ENCODE results near the gene CEP57L1. TPM values are rescaled to one million over a fixed set of nuclear protein-coding genes. Genes with fewer than 3 reads are reported as not detected.
"Not testable (repeated sequence)": the region's sequence is repeated elsewhere in the genome, so short reads cannot be mapped to it uniquely, and the experiment has no call there.

CEP57L1 gene
- total RNA-seq, 1 donor from 2014 or later = 7.3 TPM

- no peak for ATAC-seq
- intact Hi-C loops (cut with micrococcal nuclease) = no loop called here
- DNase-seq = no peak
Observed at GRCh38 chr6:109071125-109071917, 24.0 kb upstream of the CEP57L1 start.

DNA sequence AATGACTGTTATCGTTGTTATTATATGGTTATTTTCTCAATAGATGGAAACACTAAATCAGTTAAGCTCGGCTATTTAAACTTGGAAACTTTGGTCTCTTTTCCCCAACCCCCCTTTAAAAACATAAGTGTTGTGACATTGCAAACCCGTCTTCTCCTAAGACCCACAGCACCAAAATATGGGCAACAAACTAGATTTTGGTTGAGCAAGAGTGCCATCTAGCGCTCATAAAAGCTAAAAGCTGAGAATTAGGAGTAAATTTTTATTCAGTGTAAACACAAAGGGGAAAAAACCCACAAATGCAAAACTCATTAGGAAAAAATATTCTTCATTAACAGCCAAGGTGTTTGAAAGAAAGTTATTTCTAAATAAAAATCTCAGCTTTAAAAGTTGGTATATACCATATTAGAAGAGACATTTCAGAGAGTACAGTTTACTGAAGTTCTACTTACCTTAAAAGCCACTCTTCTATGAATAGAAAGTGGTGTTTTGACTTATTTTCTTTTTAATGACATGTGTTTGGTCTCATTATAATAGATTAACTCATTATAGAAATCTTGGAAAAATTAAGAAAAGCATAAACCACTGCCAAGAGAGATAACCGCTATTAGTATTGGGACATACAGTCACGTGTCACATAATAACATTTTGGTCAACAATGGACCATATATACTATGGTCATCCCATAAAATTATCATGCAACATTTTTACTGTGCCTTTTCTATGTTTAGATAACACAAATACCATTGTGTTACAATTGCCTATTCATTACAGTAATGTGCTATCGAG lies 21.8 kb upstream of the CEP57L1 start:
- ATAC-seq (peak; percentile 60), DNase-seq (no peak)
- intact Hi-C loops (cut with micrococcal nuclease) = no loop called here

GRCh38 chr6:109074133-109074415 lies 21.2 kb upstream of the CEP57L1 start:
- ATAC-seq = no peak
- intact Hi-C loops (cut with micrococcal nuclease) = no loop called here

GRCh38 chr6:109075934-109076333 lies 19.4 kb upstream of the CEP57L1 start:
- no peak for ATAC-seq
- intact Hi-C loops (cut with micrococcal nuclease) = loop anchor here (5.0 kb wide), 1 partner anchor 519 kb away; no protein-coding TSS in a partner anchor
- no peak for DNase-seq

More at GRCh38 chr6:109074133-109074415, 21.2 kb upstream of the CEP57L1 start:
- DNase-seq = no peak

GRCh38 chr6:109076377-109076776 lies 18.9 kb upstream of the CEP57L1 start:
- ATAC-seq = no peak
- intact Hi-C loops (cut with micrococcal nuclease) = loop anchor here (5.0 kb wide), 1 partner anchor 519 kb away; no protein-coding TSS in a partner anchor
- DNase-seq = no peak

DNA sequence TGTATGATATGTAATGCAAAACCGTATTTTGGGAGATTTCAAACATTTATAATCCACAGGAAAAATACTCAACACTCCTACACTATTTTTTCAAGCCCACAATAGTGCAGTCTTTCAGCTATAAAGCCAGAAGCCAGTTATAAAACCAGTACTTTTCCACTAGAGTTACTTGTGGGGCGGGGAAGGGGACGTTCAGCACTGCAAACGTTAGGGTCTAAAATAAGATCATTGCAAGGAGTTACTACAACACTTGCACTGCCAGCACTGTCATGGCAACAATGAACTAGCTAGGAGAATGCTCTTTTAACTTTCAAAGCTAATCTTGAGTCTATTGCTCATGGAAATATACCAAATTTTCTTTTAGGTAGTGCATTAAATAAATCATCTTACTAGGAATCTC lies 15.3 kb upstream of the CEP57L1 start:
- DNase-seq (peak; percentile 55), ATAC-seq (peak; percentile 84)
- intact Hi-C loops (cut with micrococcal nuclease) = loop anchor here (5.0 kb wide), 1 partner anchor 523 kb away; no protein-coding TSS in a partner anchor

GRCh38 chr6:109081026-109081425 lies 14.3 kb upstream of the CEP57L1 start:
- ATAC-seq (no peak), DNase-seq (no peak)
- intact Hi-C loops (cut with micrococcal nuclease) = no loop called here

- ATAC-seq = no peak
Observed at GRCh38 chr6:109081516-109082187, 13.7 kb upstream of the CEP57L1 start.

DNA sequence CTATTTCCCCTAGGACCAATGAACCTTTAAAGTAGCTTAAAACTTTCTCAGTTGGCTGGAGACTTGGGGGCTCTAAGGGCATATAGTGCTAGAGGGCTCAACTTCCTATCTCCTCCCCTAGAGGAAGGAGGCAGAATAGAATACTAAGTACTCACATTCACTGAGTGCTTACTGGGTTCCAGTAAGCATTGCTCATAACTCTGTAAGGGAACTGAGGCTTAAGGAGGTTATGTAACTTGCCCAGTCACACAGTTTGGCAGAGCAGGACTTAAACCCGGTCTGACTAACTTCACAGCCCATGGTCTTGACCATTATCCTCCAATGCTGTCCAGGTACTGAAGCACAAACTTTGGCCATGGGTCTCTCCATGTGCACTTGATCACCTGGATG lies 13.1 kb upstream of the CEP57L1 start:
- DNase-seq (no peak), ATAC-seq (peak; percentile 20)
- intact Hi-C loops (cut with micrococcal nuclease) = no loop called here

More at GRCh38 chr6:109081516-109082187, 13.7 kb upstream of the CEP57L1 start:
- DNase-seq = no peak
- intact Hi-C loops (cut with micrococcal nuclease) = no loop called here

GRCh38 chr6:109083657-109084056 lies 11.7 kb upstream of the CEP57L1 start:
- intact Hi-C loops (cut with micrococcal nuclease) = no loop called here
- ATAC-seq (peak; percentile 58), DNase-seq (no peak)

DNA sequence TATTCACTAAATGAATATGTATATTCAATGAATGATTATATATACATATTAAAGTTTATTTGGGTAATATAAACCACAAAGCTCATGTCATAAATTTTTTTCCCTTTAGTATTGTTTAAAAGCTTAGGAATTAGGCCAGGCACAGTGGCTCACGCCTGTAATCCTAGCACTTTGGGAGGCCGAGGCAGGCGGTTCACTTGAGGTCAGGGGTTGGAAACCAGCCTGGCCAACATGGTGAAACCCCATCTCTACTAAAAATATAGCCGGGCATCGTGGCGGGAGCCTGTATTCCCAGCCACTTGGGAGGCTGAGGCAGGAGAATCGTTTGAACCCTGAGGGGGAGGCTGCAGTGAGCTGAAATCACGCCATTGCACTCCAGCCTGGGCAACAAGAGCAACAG lies 11.2 kb upstream of the CEP57L1 start:
- ATAC-seq; intact Hi-C loops (cut with micrococcal nuclease); DNase-seq: not testable (repeated sequence)

DNA sequence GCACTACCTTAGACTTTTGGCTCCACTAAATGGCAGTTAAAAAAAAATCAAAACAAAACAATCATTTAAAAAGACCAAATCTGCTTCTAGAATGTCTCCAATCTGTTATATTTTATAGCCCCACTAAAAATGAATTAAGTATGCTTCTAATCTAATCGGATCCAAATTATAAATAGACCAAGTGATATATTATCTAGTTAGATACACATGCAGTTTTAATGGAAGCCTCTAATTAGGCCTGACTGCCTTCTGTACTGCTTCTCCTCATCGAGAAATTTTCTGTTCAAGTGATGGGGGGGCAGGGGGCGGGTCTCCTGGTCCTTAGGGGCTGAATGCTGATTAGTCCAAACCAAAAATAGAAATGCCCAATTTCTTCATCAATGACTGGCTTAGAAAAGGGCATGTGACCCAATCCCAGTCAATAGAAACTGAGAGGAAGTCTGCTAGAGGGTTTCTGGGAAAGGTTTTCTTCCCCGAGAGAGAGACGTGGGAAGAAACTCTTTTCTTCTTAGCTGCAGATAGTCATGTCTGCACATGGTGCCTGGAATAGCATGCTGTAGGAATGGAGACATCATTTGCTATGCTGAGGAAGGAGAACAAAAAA lies 7.5 kb upstream of the CEP57L1 start:
- ATAC-seq = peak; percentile 8

GRCh38 chr6:109088995-109089394 lies 6.3 kb upstream of the CEP57L1 start:
- no peak for DNase-seq
- no peak for ATAC-seq
- intact Hi-C loops (cut with micrococcal nuclease) = no loop called here

More for the DNA sequence above, 7.5 kb upstream of the CEP57L1 start:
- no peak for DNase-seq
- intact Hi-C loops (cut with micrococcal nuclease) = no loop called here

DNA sequence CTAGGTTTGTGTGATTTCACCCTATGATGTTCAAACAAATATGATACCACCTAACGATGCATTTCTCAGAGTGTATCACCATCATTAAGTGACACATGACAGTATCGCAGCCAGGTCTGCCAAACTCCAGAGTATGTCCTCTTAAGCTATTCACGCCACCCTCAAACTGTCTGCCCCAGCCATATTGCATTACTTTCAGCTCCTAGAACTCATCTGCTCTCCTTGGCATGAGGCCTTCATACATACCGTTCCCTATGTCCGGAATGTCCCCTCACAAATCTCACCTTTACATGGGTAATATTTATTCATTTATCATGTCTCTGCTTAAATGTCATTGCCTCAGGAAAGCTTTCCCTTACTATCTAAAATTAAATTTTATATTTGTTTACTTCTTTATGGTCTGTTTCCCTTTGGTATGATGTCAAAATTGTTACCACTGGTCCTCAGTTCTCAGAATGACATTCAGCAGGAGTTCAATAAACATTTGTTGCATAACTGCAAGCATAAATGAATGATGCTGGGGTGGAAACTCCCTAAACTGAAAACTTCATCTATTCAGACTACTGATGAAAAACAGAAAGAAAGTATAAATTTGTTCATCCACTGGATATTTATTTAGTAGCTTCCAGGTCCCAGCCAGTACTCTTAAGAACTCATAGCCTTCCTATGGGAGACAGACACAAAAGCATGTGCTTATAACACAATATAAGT lies 3.8 kb upstream of the CEP57L1 start:
- DNase-seq = no peak
- intact Hi-C loops (cut with micrococcal nuclease) = no loop called here
- no peak for ATAC-seq

- intact Hi-C loops (cut with micrococcal nuclease) = no loop called here
Observed at GRCh38 chr6:109092074-109092473, 3.2 kb upstream of the CEP57L1 start.

GRCh38 chr6:109093732-109094415 lies 1.4 kb upstream of the CEP57L1 start:
- no peak for ATAC-seq
- intact Hi-C loops (cut with micrococcal nuclease) = no loop called here
- DNase-seq = no peak

More at GRCh38 chr6:109092074-109092473, 3.2 kb upstream of the CEP57L1 start:
- DNase-seq (no peak), ATAC-seq (no peak)

DNA sequence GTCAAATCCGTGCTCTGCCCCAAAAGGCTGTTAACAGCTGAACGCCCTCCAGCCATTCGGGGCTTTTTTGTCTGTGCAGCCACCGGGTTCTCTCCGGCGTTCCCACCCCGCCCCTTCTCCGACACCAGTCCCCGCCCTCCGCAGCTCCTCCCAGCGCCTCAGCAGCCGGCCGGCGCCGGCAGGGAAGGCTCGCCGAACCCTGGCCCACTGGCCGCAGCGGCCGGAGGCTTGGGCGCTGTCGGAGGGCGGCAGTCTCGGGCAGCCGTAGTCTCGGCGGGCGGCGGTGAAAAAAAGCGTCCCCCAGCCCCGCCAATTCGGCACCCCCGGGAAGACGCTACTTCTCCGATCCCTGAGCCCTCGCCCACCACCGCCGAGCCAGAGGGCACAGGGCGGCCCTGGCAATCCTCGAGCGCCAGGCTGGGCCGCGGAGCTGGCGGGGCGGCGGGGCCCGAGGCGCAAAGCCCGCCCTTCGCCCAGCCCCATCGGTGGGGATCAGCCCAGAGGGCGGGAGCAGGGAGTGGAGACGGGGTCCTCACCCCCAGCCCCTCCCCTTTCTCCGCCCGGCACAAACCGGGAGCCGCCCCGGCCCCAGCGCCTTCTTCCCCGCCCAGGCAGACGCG lies 781 bp upstream of the CEP57L1 start, which contains the start of gene SESN1:
Gene SESN1 (minus strand): TSS at position 431 of the 620 bp plus-strand sequence. CDS start 773 bp downstream, outside the sequence.
- intact Hi-C loops (cut with micrococcal nuclease) = no loop called here
- DNase-seq = peak; percentile 99
- peak; percentile 91 for ATAC-seq

- ATAC-seq (no peak), DNase-seq (no peak)
- intact Hi-C loops (cut with micrococcal nuclease) = no loop called here
Observed at GRCh38 chr6:109095835-109096084, 453 bp downstream of the CEP57L1 start.

Data from left ventricle myocardium superior (tissue), 1 donor.